IMR-90 (cell line): Measurements from ENCODE around the gene CCDC32. TPM values are rescaled to one million over a fixed set of nuclear protein-coding genes. Genes with fewer than 3 reads are reported as not detected.

Source experiments
- ATAC-seq: fragments of 200-7000 bp; cut with Tn5 transposase; 2 replicates; pipeline ENCODE4 v1.9.1; 2020; ENCODE audit warnings: low read depth, mild to moderate bottlenecking, moderate library complexity
- BruUV-seq: library from RNA; stranded (reverse); fragments of 400-500 nt; replicated peaks from 2 replicates; lab custom pipeline; 2021; lab: Mats Ljungman, UMichigan
- CTCF ChIA-PET: fragments of 300-600 bp; formaldehyde crosslinking; extraction: SDS; loops from one replicate; lab custom pipeline; 2021; ENCODE audit warnings: antibody characterized with exemption; lab: Yijun Ruan, JAX
- POLR2A ChIA-PET: fragments of 300-600 bp; sonication (Branson Sonifier 250); formaldehyde crosslinking; loops from one replicate; lab custom pipeline; 2022; ENCODE audit warnings: antibody characterized with exemption; ENCODE audit not compliant: unreplicated experiment; lab: Charles Lee
- DNase-seq: peaks from one replicate; pipeline ENCODE4 v3.0.0; 2013
- H2AFZ ChIP-seq: replicated peaks from 2 replicates; pipeline ENCODE3; 2013; ENCODE audit warnings: low read length, mild to moderate bottlenecking; ENCODE audit not compliant: poor library complexity
- H2AK5ac ChIP-seq: 2 replicates; pipeline ENCODE4 v1.6.1; 2013; ENCODE audit warnings: low read depth, low read length, inconsistent platforms
- H2AK9ac ChIP-seq: replicated peaks from 2 replicates; pipeline ENCODE3; 2013; ENCODE audit warnings: mild to moderate bottlenecking, low read depth, low read length, moderate library complexity; ENCODE audit not compliant: poor library complexity
- H2BK120ac ChIP-seq: 2 replicates; pipeline ENCODE4 v1.6.1; 2013; ENCODE audit warnings: low read depth, low read length, inconsistent platforms
- H2BK15ac ChIP-seq: 3 replicates; pipeline ENCODE4 v1.6.1; 2013; ENCODE audit warnings: low read depth, low read length, inconsistent platforms
- H2BK20ac ChIP-seq: 2 replicates; pipeline ENCODE4 v1.6.1; 2013; ENCODE audit warnings: low read depth, mild to moderate bottlenecking, inconsistent platforms, low read length, moderate library complexity
- H2BK5ac ChIP-seq: 2 replicates; pipeline ENCODE4 v1.6.1; 2013; ENCODE audit warnings: mild to moderate bottlenecking, low read depth, low read length, inconsistent platforms; ENCODE audit not compliant: poor library complexity, severe bottlenecking
- H3K14ac ChIP-seq: replicated peaks from 2 replicates; pipeline ENCODE4 v1.6.1; 2013; ENCODE audit warnings: low read depth, low read length, inconsistent platforms
- H3K18ac ChIP-seq: 2 replicates; pipeline ENCODE4 v1.6.1; 2013; ENCODE audit warnings: low read depth, low read length, control low read depth
- H3K23ac ChIP-seq: 2 replicates; pipeline ENCODE4 v1.6.1; 2013; ENCODE audit warnings: low read depth, low read length, inconsistent platforms
- H3K27ac ChIP-seq: 2 replicates; pipeline ENCODE4 v1.5.1; 2013; ENCODE audit warnings: mild to moderate bottlenecking, control low read depth, low read length; ENCODE audit not compliant: insufficient read depth
- H3K27me3 ChIP-seq: 2 replicates; pipeline ENCODE4 v1.6.1; 2013; ENCODE audit warnings: low read length; ENCODE audit not compliant: control insufficient read depth, insufficient read depth
- H3K36me3 ChIP-seq: 2 replicates; pipeline ENCODE4 v1.6.1; 2013; ENCODE audit warnings: low read length, mixed read lengths; ENCODE audit not compliant: control insufficient read depth, insufficient read depth
- H3K4ac ChIP-seq: 2 replicates; pipeline ENCODE4 v1.6.1; 2013; ENCODE audit warnings: low read depth, low read length, inconsistent platforms
- H3K4me1 ChIP-seq: 2 replicates; pipeline ENCODE4 v1.6.1; 2013; ENCODE audit warnings: low read length, mixed read lengths; ENCODE audit not compliant: control insufficient read depth, insufficient read depth
- H3K4me2 ChIP-seq: 2 replicates; pipeline ENCODE4 v1.6.1; 2013; ENCODE audit warnings: low read depth, mild to moderate bottlenecking, control low read depth, low read length, moderate library complexity
- H3K4me3 ChIP-seq: 2 replicates; pipeline ENCODE4 v1.5.1; 2013; ENCODE audit warnings: low read depth, mild to moderate bottlenecking, control low read depth, low read length, moderate library complexity; ENCODE audit not compliant: insufficient read depth
- H3K56ac ChIP-seq: 2 replicates; pipeline ENCODE4 v1.6.1; 2013; ENCODE audit warnings: low read length, inconsistent platforms; ENCODE audit not compliant: insufficient read depth; ENCODE audit errors: extremely low read depth
- H3K79me1 ChIP-seq, 2 experiments: 2 replicates each; pipeline ENCODE4 v1.6.1; 2013; ENCODE audit warnings: low read length in 2 of 2, inconsistent platforms in 1 of 2, low read depth in 1 of 2
- H3K9ac ChIP-seq: 2 replicates; pipeline ENCODE4 v1.6.1; 2013; ENCODE audit warnings: low read depth, low read length, control low read depth
- H3K9me1 ChIP-seq: 2 replicates; pipeline ENCODE4 v1.6.1; 2013; ENCODE audit warnings: low read length, inconsistent platforms; ENCODE audit not compliant: insufficient read depth
- H3K9me3 ChIP-seq: 2 replicates; pipeline ENCODE4 v1.6.1; 2013; ENCODE audit warnings: low read length; ENCODE audit not compliant: control insufficient read depth, insufficient read depth
- H4K20me1 ChIP-seq: 2 replicates; pipeline ENCODE4 v1.6.1; 2013; ENCODE audit warnings: low read length, inconsistent platforms; ENCODE audit not compliant: insufficient read depth
- H4K5ac ChIP-seq: 2 replicates; pipeline ENCODE4 v1.6.1; 2013; ENCODE audit warnings: mild to moderate bottlenecking, low read depth, low read length, control low read depth
- H4K8ac ChIP-seq, 2 experiments: 2 replicates each; pipeline ENCODE4 v1.6.1; 2013; ENCODE audit warnings: low read depth in 2 of 2, low read length in 2 of 2, control low read depth in 1 of 2, inconsistent platforms in 1 of 2
- H4K91ac ChIP-seq: 2 replicates; pipeline ENCODE4 v1.6.1; 2013; ENCODE audit warnings: low read depth, low read length, inconsistent platforms; ENCODE audit not compliant: insufficient read depth
- BHLHE40 ChIP-seq: fragments of 150-350 bp; IDR thresholded peaks from 2 replicates; pipeline ENCODE4 v1.6.1; 2016; ENCODE audit warnings: mild to moderate bottlenecking, low read depth, low read length
- CEBPB ChIP-seq: IDR thresholded peaks from 2 replicates; pipeline ENCODE4 v1.6.1; 2012; ENCODE audit warnings: low read depth, low read length, improper control_type of control experiment
- CHD1 ChIP-seq: IDR thresholded peaks from 2 replicates; pipeline ENCODE4 v1.6.1; 2012; ENCODE audit warnings: low read depth, low read length, improper control_type of control experiment
- FOS ChIP-seq: fragments of 150-350 bp; IDR thresholded peaks from 2 replicates; pipeline ENCODE4 v1.6.1; 2016; ENCODE audit warnings: low read depth, low read length
- MAFK ChIP-seq: IDR thresholded peaks from 2 replicates; pipeline ENCODE4 v1.6.1; 2012; ENCODE audit warnings: low read depth, low read length, improper control_type of control experiment
- MAZ ChIP-seq: IDR thresholded peaks from 2 replicates; pipeline ENCODE4 v1.6.1; 2012; ENCODE audit warnings: low read depth, mild to moderate bottlenecking, low read length, improper control_type of control experiment, moderate library complexity, borderline replicate concordance
- MXI1 ChIP-seq: IDR thresholded peaks from 2 replicates; pipeline ENCODE4 v1.6.1; 2012; ENCODE audit warnings: low read depth, mild to moderate bottlenecking, low read length, moderate library complexity, borderline replicate concordance
- NFE2L2 ChIP-seq: fragments of 150-350 bp; IDR thresholded peaks from 2 replicates; pipeline ENCODE4 v1.6.1; 2016; ENCODE audit warnings: low read depth, mild to moderate bottlenecking, low read length
- POLR2A ChIP-seq: IDR thresholded peaks from 2 replicates; pipeline ENCODE4 v1.6.1; 2012; ENCODE audit warnings: mild to moderate bottlenecking, low read depth, low read length
- RAD21 ChIP-seq: IDR thresholded peaks from 2 replicates; pipeline ENCODE4 v1.6.1; 2012; ENCODE audit warnings: low read length, improper control_type of control experiment
- WGBS, 2 experiments: methylation state at CpG; one replicate each; pipeline versions ENCODE4 v1.1.5 to v1.1.7; 2013; ENCODE audit warnings: missing lambda C conversion rate in 2 of 2; ENCODE audit not compliant: insufficient read length in 1 of 2; ENCODE audit errors: extremely low coverage in 2 of 2; 5-methylcytosine and 5-hydroxymethylcytosine counted together
- dilution Hi-C: fragments of 300-500 bp; cut with HindIII; formaldehyde crosslinking; loops from one replicate; pipeline ENCODE4 v1.14.3; 2018; ENCODE audit warnings: low sequenced_read_pairs; ENCODE audit not compliant: unreplicated experiment
- in situ Hi-C: fragments of 300-500 bp; cut with MboI; formaldehyde crosslinking; loops from 3 replicates; pipeline ENCODE4 v1.14.3; 2019; ENCODE audit warnings: low sequenced_read_pairs, inconsistent platforms, mixed read lengths
- intact Hi-C: fragments of 100-400 bp; cut with micrococcal nuclease; formaldehyde crosslinking; loops from 2 replicates; pipeline ENCODE4 v1.10.0; 2022
- polyA plus RNA-seq, 3 experiments: library from polyadenylated mRNA; depleted of rRNA; stranded (reverse); fragments of >200 nt; gene quantifications; 2 replicates each; pipeline ENCODE4 v1.2.3, GENCODE V29; 2012; ENCODE audit warnings: low replicate concordance in 1 of 3
- total RNA-seq: library from RNA; depleted of rRNA; stranded (reverse); fragments of >200 nt; gene quantifications from 2 replicates; pipeline ENCODE4 v1.2.3, GENCODE V29; 2012
- TF ChIP-seq, protein P1 (sequence below): fragments of 150-350 bp; IDR thresholded peaks from 2 replicates; pipeline ENCODE4 v1.6.1; 2017; ENCODE audit warnings: mild to moderate bottlenecking, antibody characterized with exemption, low read length, low read depth
- TF ChIP-seq, protein P2 (sequence below): conservative IDR thresholded peaks from 2 replicates; pipeline ENCODE4 v1.5.1; 2012; ENCODE audit warnings: mild to moderate bottlenecking, low read depth, low read length, improper control_type of control experiment
- TF ChIP-seq, protein P3 (sequence below): fragments of 150-350 bp; IDR thresholded peaks from 2 replicates; pipeline ENCODE4 v1.6.1; 2016; ENCODE audit warnings: low read depth, mild to moderate bottlenecking, low read length, moderate library complexity, borderline replicate concordance

The CCDC32 gene
- total and polyA plus RNA-seq, 2 of the 4 experiments (the other 2 are of a cell fraction), result 14.8 to 15.1 TPM

DNA sequence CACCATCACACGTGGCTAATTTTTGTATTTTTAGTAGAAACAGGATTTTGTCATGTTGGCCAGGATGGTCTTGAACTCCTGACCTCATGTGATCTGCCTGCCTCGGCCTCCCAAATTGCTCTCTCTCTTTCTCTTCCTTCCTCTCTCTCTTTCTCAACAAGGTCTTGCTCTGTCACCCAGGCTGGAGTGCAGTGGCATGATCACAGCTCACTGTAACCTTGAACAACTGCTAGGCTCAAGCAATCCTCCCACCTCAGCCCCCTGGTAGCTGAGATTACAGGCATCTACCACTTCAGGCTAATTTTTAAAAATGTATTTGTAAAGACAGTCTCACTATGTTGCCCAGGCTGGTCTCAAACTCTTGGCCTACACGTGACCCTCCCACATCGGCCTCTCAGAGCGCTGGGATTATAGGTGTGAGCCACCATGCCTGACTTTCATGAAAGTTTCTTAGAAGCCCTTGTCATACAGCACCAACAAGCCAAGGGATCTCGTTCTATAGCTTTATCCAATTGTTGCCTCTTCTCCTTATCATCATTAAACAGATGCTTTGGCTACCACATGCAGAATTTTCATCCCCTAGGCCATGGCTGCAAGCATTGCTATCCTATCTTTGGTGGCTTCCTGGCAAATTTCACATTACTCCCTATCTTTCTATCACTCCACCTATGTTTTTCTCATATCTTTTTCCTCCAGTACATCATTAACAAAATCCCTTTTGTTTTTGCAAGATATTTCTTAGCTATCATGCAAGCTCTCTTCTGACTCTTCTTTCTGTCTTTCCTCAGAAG, 5.7 kb downstream of the CCDC32 start:
- Histone ChIP-seq H3K4me2 (no peak overlapping the region), H3K9me1 (0 out of 2 replicates have a peak, but pooled peaks cover 5% of the 10 kb centered on the region), H4K5ac (no peak overlapping the region), H2AK5ac (no peak overlapping the region), H3K18ac (no peak overlapping the region), H3K56ac (no peak overlapping the region), H3K4ac (no peak overlapping the region), H3K4me3 (no peak overlapping the region), H2AFZ (no peak overlapping the region), H2BK15ac (no peak overlapping the region), H3K79me1 (peaks cover 10 to 30% of the 10 kb centered on the region in 2 experiments), H3K27ac (no peak overlapping the region), H3K4me1 (no peaks in the 10 kb centered on the region), H4K20me1 (no peaks in the 10 kb centered on the region), H3K14ac (no peak overlapping the region), H2BK120ac (no peak overlapping the region), H3K23ac (no peak overlapping the region), H2BK20ac (no peak overlapping the region), H2AK9ac (no peak overlapping the region), H3K9me3 (no peaks in the 10 kb centered on the region), H3K36me3 (peaks cover 6% of the 10 kb centered on the region), H4K8ac (no peak overlapping the region), H2BK5ac (no peak overlapping the region), H4K91ac (no peak overlapping the region), H3K27me3 (no peaks in the 10 kb centered on the region), H3K9ac (no peak overlapping the region)
- in situ Hi-C loops, result no loop called here
- intact Hi-C loops, result no loop called here
- no TSS peak for BruUV-seq
- DNase-seq, result no peak
- no peak for ATAC-seq
- POLR2A ChIA-PET, result no interaction called here
- TF ChIP-seq BHLHE40 (no peak), RAD21 (no peak), NFE2L2 (no peak), FOS (no peak), CEBPB (no peak), MAFK (no peak), CHD1 (no peak), MAZ (no peak), POLR2A (no peak), MXI1 (no peak)
- TF ChIP-seq, protein P1, sequence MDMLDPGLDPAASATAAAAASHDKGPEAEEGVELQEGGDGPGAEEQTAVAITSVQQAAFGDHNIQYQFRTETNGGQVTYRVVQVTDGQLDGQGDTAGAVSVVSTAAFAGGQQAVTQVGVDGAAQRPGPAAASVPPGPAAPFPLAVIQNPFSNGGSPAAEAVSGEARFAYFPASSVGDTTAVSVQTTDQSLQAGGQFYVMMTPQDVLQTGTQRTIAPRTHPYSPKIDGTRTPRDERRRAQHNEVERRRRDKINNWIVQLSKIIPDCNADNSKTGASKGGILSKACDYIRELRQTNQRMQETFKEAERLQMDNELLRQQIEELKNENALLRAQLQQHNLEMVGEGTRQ, result no peak
- TF ChIP-seq, protein P2, sequence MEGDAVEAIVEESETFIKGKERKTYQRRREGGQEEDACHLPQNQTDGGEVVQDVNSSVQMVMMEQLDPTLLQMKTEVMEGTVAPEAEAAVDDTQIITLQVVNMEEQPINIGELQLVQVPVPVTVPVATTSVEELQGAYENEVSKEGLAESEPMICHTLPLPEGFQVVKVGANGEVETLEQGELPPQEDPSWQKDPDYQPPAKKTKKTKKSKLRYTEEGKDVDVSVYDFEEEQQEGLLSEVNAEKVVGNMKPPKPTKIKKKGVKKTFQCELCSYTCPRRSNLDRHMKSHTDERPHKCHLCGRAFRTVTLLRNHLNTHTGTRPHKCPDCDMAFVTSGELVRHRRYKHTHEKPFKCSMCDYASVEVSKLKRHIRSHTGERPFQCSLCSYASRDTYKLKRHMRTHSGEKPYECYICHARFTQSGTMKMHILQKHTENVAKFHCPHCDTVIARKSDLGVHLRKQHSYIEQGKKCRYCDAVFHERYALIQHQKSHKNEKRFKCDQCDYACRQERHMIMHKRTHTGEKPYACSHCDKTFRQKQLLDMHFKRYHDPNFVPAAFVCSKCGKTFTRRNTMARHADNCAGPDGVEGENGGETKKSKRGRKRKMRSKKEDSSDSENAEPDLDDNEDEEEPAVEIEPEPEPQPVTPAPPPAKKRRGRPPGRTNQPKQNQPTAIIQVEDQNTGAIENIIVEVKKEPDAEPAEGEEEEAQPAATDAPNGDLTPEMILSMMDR, result no peak
- TF ChIP-seq, protein P3, sequence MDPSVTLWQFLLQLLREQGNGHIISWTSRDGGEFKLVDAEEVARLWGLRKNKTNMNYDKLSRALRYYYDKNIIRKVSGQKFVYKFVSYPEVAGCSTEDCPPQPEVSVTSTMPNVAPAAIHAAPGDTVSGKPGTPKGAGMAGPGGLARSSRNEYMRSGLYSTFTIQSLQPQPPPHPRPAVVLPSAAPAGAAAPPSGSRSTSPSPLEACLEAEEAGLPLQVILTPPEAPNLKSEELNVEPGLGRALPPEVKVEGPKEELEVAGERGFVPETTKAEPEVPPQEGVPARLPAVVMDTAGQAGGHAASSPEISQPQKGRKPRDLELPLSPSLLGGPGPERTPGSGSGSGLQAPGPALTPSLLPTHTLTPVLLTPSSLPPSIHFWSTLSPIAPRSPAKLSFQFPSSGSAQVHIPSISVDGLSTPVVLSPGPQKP, result no peak
- CTCF ChIA-PET, result no interaction called here
- WGBS, 2 experiments, result 96% methylated on average over 4 of the region's 6 CpGs; no CpG with 5 or more reads in 1 of the 2 experiments
- dilution Hi-C loops, result no loop called here
